Activated gamma-delta T cell treated with anti-CD3 and anti-CD28 coated beads, Interleukin-2, amount 50 U/mL, for 16 hours (primary cell): Measurements from ENCODE around the gene FOXL2NB.
"Not testable (repeated sequence)": the region's sequence is repeated elsewhere in the genome, so short reads cannot be mapped to it uniquely, and the experiment has no call there.

Source experiments
- DNase-seq: peaks from one replicate; pipeline ENCODE4 v3.0.0-alpha.2; 2020; ENCODE audit warnings: low read depth

The FOXL2NB gene

GRCh38 chr3:138946663-138947494 is at the start of gene FOXL2NB, which contains the start of gene FOXL2:
Gene FOXL2NB, plus strand, starts transcription at chr3:138947217. Its CDS starts 148 bp downstream, at chr3:138947365.
Gene FOXL2, minus strand, starts transcription at chr3:138947137. Its CDS starts 415 bp downstream, at chr3:138946722.
- no peak for DNase-seq

DNA sequence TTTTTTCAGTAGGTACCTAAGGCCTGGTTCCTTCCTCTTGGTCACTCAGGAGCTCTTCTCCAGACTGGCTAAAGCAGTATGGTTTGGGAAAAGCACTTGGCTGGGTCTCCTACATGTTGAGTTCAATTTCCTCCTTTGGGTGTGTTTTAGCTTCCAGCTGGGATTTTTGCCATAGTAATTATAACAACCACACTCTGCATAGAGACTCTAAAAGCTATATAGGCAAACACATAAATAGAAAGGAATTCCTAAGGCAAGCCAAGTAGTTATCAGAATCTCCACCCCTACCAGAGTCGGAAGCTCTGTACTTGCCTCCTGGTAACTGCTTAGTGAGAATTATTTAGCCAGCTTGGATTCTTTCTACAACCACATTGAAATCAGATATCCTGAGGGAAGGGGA is 48.7 kb upstream of the FOXL2NB start:
- DNase-seq, result no peak

- no peak for DNase-seq
These were observed 48.3 kb upstream of the FOXL2NB start for GRCh38 chr3:138898708-138899107.

- no peak for DNase-seq
These were observed 47.5 kb upstream of the FOXL2NB start for GRCh38 chr3:138899351-138899991.

DNA sequence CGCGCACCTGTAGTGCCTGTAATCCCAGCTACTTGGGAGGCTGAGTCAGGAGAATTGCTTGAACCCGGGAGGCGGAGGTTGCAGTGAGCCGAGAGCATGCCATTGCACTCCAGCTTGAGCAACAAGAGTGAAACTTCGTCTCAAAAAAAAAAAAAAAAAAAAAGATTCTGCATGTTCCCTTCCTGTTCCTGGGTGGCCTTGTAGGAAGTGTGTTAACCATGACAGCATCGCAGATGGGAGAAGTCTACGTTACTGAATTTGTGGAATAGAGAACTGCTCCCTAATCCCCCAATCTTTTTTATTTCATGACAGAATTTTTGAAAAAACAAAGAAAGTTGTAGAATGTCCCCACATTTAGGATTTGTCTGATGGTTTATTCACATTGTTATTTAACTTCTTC is 45.5 kb upstream of the FOXL2NB start:
- no peak for DNase-seq

DNA sequence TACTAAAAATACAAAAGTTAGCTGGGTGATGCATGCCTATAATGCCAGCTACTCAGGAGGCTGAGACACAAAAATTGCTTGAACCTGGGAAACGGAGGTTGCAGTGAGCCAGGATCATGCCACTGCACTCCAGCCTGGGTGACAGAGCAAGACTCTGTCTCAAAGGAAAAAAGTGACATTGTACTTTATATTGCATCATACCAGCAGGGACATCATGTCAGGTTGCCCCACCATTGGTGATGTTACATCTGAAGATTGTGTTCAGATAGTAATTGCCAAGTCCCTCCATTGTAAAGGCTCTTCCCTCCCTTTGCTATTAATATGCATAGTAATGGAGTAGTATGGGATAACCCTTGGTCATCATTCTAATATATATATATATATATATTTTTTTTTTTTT is 44.8 kb upstream of the FOXL2NB start:
- no peak for DNase-seq

GRCh38 chr3:138907539-138907938 is 39.5 kb upstream of the FOXL2NB start:
- no peak for DNase-seq

DNA sequence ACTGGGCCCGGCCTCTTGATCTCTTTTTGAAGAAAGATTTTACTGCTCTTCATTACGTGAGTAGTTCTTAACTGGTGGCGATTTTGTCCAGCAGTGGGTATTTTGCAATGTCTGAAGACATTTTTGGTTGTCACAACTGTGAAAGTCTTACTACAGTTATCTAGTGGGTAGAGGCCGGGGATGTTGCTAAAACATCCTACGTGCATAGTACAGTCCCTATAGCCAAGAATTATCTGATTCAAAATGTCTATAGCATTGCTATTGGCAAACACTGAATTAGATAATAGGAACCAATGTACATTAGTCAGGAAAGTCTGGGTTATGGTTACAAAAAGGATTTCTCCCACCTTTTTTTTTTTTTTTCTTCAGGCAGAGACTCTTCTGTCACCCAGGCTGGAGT is 38.2 kb upstream of the FOXL2NB start:
- no peak for DNase-seq

DNA sequence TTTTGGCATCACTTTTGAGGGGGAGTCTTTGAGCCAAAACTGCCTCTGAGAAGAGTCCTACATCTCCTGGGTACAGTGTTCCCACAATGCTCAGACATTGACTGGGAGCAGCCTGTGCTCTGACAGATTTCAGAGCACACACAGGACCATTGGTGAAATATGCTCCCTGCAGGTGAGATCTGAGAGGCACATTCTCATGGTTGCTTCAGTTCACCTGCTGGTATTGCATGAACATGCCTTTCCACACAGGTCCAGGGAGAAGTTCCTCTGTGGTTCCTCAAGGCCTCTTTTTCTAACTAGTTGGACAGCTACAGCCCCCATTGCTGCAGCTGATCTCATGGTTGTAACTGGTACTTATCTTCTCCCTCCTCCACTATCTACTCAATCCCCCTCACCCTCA is 37.1 kb upstream of the FOXL2NB start:
- DNase-seq, result no peak

DNA sequence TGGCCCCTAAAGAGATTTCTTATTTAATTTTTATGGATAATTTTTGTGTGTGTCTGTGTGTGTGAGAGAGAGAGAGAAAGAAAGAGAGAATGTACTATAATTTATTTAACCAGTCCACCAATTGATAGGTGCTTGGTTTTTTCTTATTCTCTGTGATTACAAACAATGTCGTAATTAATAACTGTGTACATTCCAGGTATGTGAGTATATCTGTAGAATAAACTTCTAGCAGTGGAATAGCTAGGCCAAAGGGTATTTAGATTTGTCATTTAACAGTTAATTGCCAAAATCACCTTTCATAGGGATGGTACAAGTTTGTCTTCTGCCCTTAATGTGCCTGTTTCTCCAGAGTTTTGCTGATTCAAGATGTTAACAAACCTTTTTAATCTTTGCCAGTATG is 35.4 kb upstream of the FOXL2NB start:
- no peak for DNase-seq

GRCh38 chr3:138912237-138912636 is 34.8 kb upstream of the FOXL2NB start:
- no peak for DNase-seq

GRCh38 chr3:138913766-138914165 is 33.3 kb upstream of the FOXL2NB start:
- DNase-seq, result no peak

DNA sequence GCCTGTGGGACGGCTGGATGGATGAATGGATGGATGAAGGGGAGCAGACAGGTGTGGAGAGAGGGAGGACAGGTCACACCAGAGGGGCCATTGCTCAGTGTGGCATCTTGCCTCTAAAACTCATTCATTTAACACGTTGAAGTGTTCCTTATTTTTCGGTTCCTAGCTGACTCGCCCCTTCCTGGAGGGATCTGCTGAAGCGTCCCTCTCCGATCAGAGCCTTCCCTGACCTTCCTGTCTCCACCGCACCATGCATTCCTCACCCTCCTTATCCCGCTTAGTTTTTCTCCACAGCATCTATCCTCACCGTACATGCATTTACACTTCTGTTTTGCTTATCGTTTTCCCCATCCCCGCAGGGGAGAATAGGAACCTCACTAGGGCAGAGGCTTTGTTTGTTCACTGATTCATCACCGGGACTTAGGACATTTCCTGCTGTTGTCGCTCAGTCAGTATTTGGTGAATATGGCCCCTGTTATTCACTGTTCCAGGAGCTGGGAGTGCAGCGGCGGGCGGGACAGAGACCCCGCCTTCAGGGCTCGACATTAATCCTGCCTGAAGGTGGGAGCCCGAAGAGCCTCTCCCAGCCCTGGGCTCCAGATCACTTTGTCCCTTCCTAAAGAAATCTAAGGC is 32.0 kb upstream of the FOXL2NB start:
- DNase-seq, result no peak

DNA sequence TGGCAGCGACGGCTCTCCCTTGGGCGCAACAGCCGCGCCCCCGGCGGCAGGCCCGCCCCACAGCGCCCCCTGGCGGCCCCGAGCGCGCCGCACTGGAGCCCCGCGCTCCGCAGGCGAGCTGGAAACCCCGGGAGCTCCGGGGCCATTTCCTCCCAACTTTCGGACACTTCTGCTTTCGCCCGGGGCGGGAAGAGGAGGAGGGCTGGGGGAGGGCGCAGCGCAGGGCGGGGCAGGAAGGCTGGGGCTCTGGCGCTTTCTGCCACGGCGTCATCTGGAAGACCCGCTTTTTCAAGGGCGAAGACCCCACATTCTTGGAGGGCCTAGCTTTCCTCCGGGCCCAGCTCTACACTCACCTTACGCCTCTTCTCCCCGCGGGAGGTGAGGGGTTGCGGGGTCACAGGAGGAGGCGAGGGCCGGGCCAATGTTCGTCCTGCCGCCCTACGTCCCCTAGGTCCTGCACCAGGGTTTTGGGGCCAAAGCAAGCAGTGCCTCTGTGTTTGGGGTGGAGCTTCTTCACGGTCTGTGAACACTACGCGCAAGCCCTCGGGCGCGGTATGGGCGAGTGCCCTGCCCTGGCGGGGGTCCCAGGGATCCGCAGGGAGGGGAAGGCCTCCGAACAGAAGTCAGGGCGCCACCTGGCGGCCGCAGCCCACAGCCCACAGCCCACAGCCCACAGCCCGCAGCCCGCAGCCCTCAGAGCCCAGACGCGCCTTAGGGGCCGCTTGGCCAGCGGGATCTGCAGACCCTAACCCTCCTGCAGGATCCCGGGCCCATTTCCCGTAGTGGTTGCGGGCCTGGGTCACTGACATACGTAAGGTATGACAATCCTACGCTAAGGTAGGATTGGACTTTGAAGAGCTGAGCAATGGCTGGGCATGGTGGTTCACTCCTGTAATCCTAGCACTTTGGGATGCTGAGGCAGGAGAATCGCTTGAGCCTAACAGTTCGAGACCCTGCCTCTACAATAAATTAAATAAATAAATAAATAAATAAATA is 31.2 kb upstream of the FOXL2NB start:
- peak; percentile 70 for DNase-seq

DNA sequence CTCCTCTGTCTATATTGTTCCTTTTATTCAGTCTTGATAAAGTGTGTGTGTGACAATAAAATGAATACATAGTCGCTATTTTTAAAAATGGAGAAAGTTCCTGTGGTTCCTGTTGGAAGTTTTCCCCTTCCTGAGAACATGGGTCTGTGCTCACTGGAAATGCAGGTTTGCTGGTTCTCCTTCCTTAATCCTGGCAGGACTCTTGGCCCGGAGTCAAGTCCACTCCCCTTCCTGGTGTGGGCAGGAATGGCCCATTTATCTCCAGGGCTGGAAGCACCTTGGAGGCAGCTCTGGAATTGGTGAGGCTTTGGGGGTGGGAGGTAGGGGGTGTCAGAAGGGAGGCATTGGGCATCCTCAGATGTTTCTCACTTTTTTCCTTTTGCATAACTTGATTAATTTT is 30.2 kb upstream of the FOXL2NB start:
- DNase-seq, result no peak

DNA sequence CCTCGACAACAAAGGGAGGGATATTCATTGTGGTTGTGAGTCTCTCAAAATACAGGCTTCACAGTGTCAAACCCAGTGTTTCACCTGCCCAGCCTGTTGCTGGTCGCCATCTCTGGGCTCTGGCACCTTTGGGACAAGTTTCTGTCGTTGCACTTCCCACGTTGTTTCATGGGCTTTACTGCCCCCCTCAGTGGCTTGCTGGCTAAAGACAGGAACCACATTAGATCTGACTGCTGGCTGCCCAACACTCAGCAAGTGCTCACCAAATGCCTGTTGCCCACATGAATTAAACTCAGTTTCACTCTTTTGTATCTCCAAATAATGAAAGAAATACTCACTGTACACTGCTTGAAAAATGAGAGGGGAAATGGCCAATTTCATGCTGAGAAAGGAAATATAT is 27.7 kb upstream of the FOXL2NB start:
- no peak for DNase-seq

DNA sequence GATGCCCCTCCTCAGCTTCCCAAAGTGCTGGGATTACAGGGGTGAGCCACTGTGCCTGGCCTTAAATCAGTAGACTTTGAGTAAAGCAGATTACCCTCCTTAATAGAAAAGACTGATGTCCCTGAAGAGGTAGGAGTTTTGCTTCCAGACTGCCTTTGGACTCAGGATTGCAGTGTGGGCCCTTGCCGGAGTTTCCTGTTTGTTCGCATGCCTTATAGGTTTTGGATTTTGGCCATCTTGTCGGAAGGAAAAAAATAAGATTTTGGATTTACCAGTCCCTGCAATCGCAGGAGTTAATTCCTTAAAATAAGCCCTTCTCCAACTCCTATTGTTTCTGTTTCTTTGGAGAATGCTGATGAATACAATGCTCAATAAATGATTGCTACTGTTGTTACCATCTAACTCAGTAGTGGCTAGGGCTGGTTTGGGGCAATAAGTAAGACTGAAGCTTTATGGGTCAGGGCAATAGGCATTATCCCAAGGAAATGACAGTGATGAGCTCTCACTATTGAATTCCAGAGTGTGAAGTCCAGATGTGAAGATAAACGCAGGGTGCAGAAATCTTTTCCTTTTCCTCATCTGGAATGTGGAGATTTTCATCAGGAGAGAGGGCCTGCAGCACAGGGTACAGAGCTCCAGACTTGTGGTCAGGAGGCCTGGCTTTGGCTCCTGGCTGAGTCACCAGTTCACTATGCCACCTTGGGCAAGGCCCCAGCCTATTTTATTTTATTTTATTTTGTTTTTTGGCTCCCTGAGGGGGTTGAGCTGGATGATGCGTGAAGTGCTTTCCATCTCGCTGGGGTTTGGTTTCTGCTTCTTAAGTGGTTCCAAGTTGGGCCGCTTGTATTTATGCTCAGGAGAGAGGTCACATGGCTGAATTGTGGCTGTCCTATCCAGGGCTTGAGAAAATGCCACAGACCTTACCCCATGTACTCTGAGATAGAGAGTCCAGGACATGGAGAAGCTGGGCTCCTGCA is 25.4 kb upstream of the FOXL2NB start:
- DNase-seq, result no peak

- DNase-seq, result not testable (repeated sequence)
These were observed 24.6 kb upstream of the FOXL2NB start for GRCh38 chr3:138922400-138922799.

GRCh38 chr3:138923531-138923994 is 23.5 kb upstream of the FOXL2NB start:
- peak; percentile 78 for DNase-seq

DNA sequence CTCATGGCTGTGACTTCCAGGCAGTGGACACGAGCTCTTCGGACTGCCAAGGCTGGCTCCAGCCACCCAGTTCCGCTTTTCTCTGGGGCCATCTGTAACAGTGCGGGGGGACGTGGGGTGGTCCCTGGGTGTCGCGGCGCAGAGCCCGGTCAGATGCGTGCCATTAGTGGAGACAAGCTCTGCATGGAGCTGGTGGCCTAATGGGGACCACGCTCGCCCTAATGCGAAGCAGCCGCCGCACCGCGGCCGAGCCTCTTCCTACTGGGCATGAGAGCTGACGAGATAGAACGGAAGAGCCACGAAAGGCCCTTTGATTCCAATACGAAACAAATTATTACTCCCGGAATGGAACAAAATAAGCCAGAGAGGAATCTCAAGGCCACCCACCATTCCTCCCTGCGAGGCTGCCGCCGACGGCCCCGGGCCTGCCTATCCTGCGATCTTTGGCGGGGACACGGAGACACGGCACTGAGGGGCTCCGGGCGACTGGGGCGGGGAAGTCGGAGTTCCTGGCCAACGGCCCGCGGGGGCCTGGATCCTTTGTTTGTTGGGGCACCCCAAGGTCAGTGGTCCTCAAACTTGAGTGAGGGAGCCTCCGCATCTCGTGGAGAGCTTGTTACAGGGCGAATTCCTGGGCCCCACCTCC is 18.2 kb upstream of the FOXL2NB start:
- no peak for DNase-seq
